NCI-H187 treated with DMSO at 0.1 percent for 48 hours (cell line): ENCODE results near the gene ALOX15B.

Experiments used
- DNase-seq: peaks from one replicate; lab custom pipeline; 2025; lab: John Stamatoyannopoulos, UW

ALOX15B gene

GRCh38 chr17:8080208-8080798 lies 41.4 kb downstream of the ALOX15B start:
- no peak for DNase-seq

GRCh38 chr17:8080799-8081219 lies 42.0 kb downstream of the ALOX15B start:
- DNase-seq: no peak

- DNase-seq: no peak
These were observed 43.0 kb downstream of the ALOX15B start for GRCh38 chr17:8081876-8082275.

GRCh38 chr17:8082292-8082691 lies 43.4 kb downstream of the ALOX15B start:
- no peak for DNase-seq

- no peak for DNase-seq
These were observed 45.4 kb downstream of the ALOX15B start for GRCh38 chr17:8084250-8084649.

GRCh38 chr17:8087075-8087951 lies 48.5 kb downstream of the ALOX15B start, which contains the start of gene ALOX12B:
ALOX12B (minus strand) TSS chr17:8087716; CDS start chr17:8087442, 274 bp downstream.
- no peak for DNase-seq

- no peak for DNase-seq
These were observed 49.0 kb downstream of the ALOX15B start for GRCh38 chr17:8087952-8088230.

- DNase-seq: no peak
These were observed 50.9 kb downstream of the ALOX15B start for GRCh38 chr17:8089728-8090127.

GRCh38 chr17:8091033-8091687 lies 52.3 kb downstream of the ALOX15B start:
- no peak for DNase-seq

GRCh38 chr17:8095361-8095760 lies 56.5 kb downstream of the ALOX15B start:
- no peak for DNase-seq

- DNase-seq: no peak
These were observed 57.7 kb downstream of the ALOX15B start for GRCh38 chr17:8096541-8096940.
